GM21526 (cell line): ENCODE data around the gene MYO10.
"Not testable (repeated sequence)": the region's sequence is repeated elsewhere in the genome, so short reads cannot be mapped to it uniquely, and the experiment has no call there.

Experiments used
- ATAC-seq: cut with Tn5 transposase; IDR thresholded peaks from one replicate; pipeline ENCODE4 v1.9.1; 2021; ENCODE audit warnings: moderate library complexity; ENCODE audit not compliant: unreplicated experiment, low FRiP score

Gene MYO10

GRCh38 chr5:16757146-16757545 lies 178.9 kb downstream of the MYO10 start:
- ATAC-seq: no peak

- no peak for ATAC-seq
These were observed 179.4 kb downstream of the MYO10 start for GRCh38 chr5:16756692-16757091.

- no peak for ATAC-seq
These were observed 180.4 kb downstream of the MYO10 start for GRCh38 chr5:16755641-16756040.

- no peak for ATAC-seq
These were observed 181.5 kb downstream of the MYO10 start for GRCh38 chr5:16754601-16755000.

- no peak for ATAC-seq
These were observed 182.0 kb downstream of the MYO10 start for GRCh38 chr5:16754086-16754485.

- no peak for ATAC-seq
These were observed 185.6 kb downstream of the MYO10 start for GRCh38 chr5:16750445-16750844.

GRCh38 chr5:16749626-16750025 lies 186.5 kb downstream of the MYO10 start:
- no peak for ATAC-seq

GRCh38 chr5:16744164-16744880 lies 191.8 kb downstream of the MYO10 start:
- no peak for ATAC-seq

- ATAC-seq: no peak
These were observed 193.2 kb downstream of the MYO10 start for GRCh38 chr5:16742938-16743337.

- no peak for ATAC-seq
These were observed 195.2 kb downstream of the MYO10 start for GRCh38 chr5:16740811-16741392.

- no peak for ATAC-seq
These were observed 195.8 kb downstream of the MYO10 start for GRCh38 chr5:16740066-16740810.

- not testable (repeated sequence) for ATAC-seq
These were observed 197.7 kb downstream of the MYO10 start for GRCh38 chr5:16738393-16738792.

- ATAC-seq: no peak
These were observed 198.3 kb downstream of the MYO10 start for GRCh38 chr5:16737620-16738364.

- ATAC-seq: no peak
These were observed 198.9 kb downstream of the MYO10 start for GRCh38 chr5:16737209-16737608.

GRCh38 chr5:16736158-16736995 lies 199.7 kb downstream of the MYO10 start:
- no peak for ATAC-seq

- ATAC-seq: no peak
These were observed 200.7 kb downstream of the MYO10 start for GRCh38 chr5:16735101-16736060.

- no peak for ATAC-seq
These were observed 202.6 kb downstream of the MYO10 start for GRCh38 chr5:16733331-16734006.

- ATAC-seq: no peak
These were observed 203.7 kb downstream of the MYO10 start for GRCh38 chr5:16732356-16732755.
